Mesendoderm (in vitro differentiated cells): ENCODE data around the gene ADAMTS16.

Experiments
- DNase-seq: peaks from one replicate; pipeline ENCODE4 v3.0.0; 2013
- H2AK5ac ChIP-seq: 2 replicates; pipeline ENCODE4 v1.6.1; 2013; ENCODE audit warnings: low read length, inconsistent platforms
- H2BK120ac ChIP-seq: 2 replicates; pipeline ENCODE4 v1.6.1; 2013; ENCODE audit warnings: low read depth, mild to moderate bottlenecking, low read length, moderate library complexity, mixed read lengths
- H2BK15ac ChIP-seq: replicated peaks from 2 replicates; pipeline ENCODE4 v1.6.1; 2013; ENCODE audit warnings: low read depth, mild to moderate bottlenecking, moderate library complexity
- H2BK5ac ChIP-seq: 2 replicates; pipeline ENCODE4 v1.6.1; 2013; ENCODE audit warnings: low read length, inconsistent platforms
- H3K18ac ChIP-seq: 2 replicates; pipeline ENCODE4 v1.6.1; 2013; ENCODE audit warnings: mild to moderate bottlenecking, low read length, mixed read lengths
- H3K23ac ChIP-seq: one replicate; pipeline ENCODE4 v1.6.1; 2013; ENCODE audit warnings: low read length
- H3K27ac ChIP-seq: 2 replicates; pipeline ENCODE4 v1.5.1; 2013; ENCODE audit warnings: low read depth, mild to moderate bottlenecking, inconsistent platforms, low read length, moderate library complexity
- H3K27me3 ChIP-seq: 2 replicates; pipeline ENCODE4 v1.6.1; 2013; ENCODE audit warnings: low read length, control low read depth, mild to moderate bottlenecking, inconsistent platforms; ENCODE audit not compliant: insufficient read depth, poor library complexity
- H3K36me3 ChIP-seq: 2 replicates; pipeline ENCODE4 v1.6.1; 2013; ENCODE audit warnings: low read length, inconsistent platforms; ENCODE audit not compliant: control insufficient read depth, insufficient read depth
- H3K4ac ChIP-seq: one replicate; pipeline ENCODE4 v1.6.1; 2013; ENCODE audit warnings: low read depth, mild to moderate bottlenecking, low read length, moderate library complexity
- H3K4me1 ChIP-seq: 2 replicates; pipeline ENCODE4 v1.6.1; 2013; ENCODE audit warnings: low read depth, low read length, inconsistent platforms; ENCODE audit not compliant: control insufficient read depth
- H3K4me2 ChIP-seq: 2 replicates; pipeline ENCODE4 v1.6.1; 2013; ENCODE audit warnings: low read length
- H3K4me3 ChIP-seq: 2 replicates; pipeline ENCODE4 v1.5.1; 2013; ENCODE audit warnings: mild to moderate bottlenecking, low read length
- H3K56ac ChIP-seq: one replicate; pipeline ENCODE4 v1.6.1; 2013; ENCODE audit warnings: low read length
- H3K79me1 ChIP-seq: 2 replicates; pipeline ENCODE4 v1.6.1; 2013; ENCODE audit warnings: low read length, inconsistent platforms
- H3K79me2 ChIP-seq: 2 replicates; pipeline ENCODE4 v1.6.1; 2013; ENCODE audit warnings: mild to moderate bottlenecking, low read length; ENCODE audit not compliant: control insufficient read depth, insufficient read depth
- H3K9ac ChIP-seq: 2 replicates; pipeline ENCODE4 v1.6.1; 2013; ENCODE audit warnings: low read length, inconsistent platforms
- H4K5ac ChIP-seq: one replicate; pipeline ENCODE4 v1.6.1; 2013; ENCODE audit warnings: low read length
- H4K8ac ChIP-seq: one replicate; pipeline ENCODE4 v1.6.1; 2013; ENCODE audit warnings: low read depth, mild to moderate bottlenecking, control low read depth, low read length, moderate library complexity
- WGBS: extraction: QIAGEN DNeasy Blood & Tissue Kit; methylation state at CpG from one replicate; pipeline ENCODE4 v1.1.7; 2013; ENCODE audit warnings: low lambda C conversion rate, missing lambda C conversion rate; ENCODE audit not compliant: insufficient coverage; ENCODE audit errors: extremely low coverage; 5-methylcytosine and 5-hydroxymethylcytosine counted together

Gene ADAMTS16

GRCh38 chr5:5340206-5340729 lies 200.1 kb downstream of the ADAMTS16 start:
- no peak overlapping the region for H2BK15ac ChIP-seq
- H3K18ac ChIP-seq = peak overlapping the region; percentile 81
- no peaks in the 10 kb centered on the region for H3K27me3 ChIP-seq
- peak overlapping the region; percentile 24 for H3K27ac ChIP-seq
- no peaks in the 10 kb centered on the region for H3K79me1 ChIP-seq
- H3K23ac ChIP-seq = no peak overlapping the region
- H3K4me3 ChIP-seq = no peak overlapping the region
- H3K9ac ChIP-seq = no peak overlapping the region
- no peak overlapping the region for H2BK120ac ChIP-seq
- WGBS = no CpG with 5 or more reads among the region's 15 CpGs
- H3K56ac ChIP-seq = peak overlapping the region; percentile 45
- no peak overlapping the region for H2AK5ac ChIP-seq
- H3K4me1 ChIP-seq = peaks cover 3% of the 10 kb centered on the region
- H4K8ac ChIP-seq = no peak overlapping the region
- no peak overlapping the region for H4K5ac ChIP-seq
- peak; percentile 97 for DNase-seq
- no peaks in the 10 kb centered on the region for H3K79me2 ChIP-seq
- H3K4ac ChIP-seq = no peak overlapping the region
- H3K36me3 ChIP-seq = no peaks in the 10 kb centered on the region
- H2BK5ac ChIP-seq = no peak overlapping the region
- no peak overlapping the region for H3K4me2 ChIP-seq

GRCh38 chr5:5341531-5342292 lies 201.6 kb downstream of the ADAMTS16 start:
- no peak overlapping the region for H3K4ac ChIP-seq

GRCh38 chr5:5342784-5343183 lies 202.7 kb downstream of the ADAMTS16 start:
- Histone ChIP-seq H3K27ac (no peak overlapping the region), H2BK15ac (no peak overlapping the region), H3K4me1 (peaks cover 3% of the 10 kb centered on the region), H2BK5ac (no peak overlapping the region), H3K36me3 (no peaks in the 10 kb centered on the region), H3K4me2 (no peak overlapping the region), H3K27me3 (no peaks in the 10 kb centered on the region), H3K18ac (no peak overlapping the region), H2AK5ac (no peak overlapping the region), H3K9ac (no peak overlapping the region), H3K56ac (no peak overlapping the region), H3K23ac (no peak overlapping the region), H3K79me2 (no peaks in the 10 kb centered on the region), H4K5ac (no peak overlapping the region), H3K79me1 (no peaks in the 10 kb centered on the region), H4K8ac (no peak overlapping the region), H2BK120ac (no peak overlapping the region), H3K4ac (no peak overlapping the region), H3K4me3 (no peak overlapping the region)
- DNase-seq = no peak

More at GRCh38 chr5:5341531-5342292, 201.6 kb downstream of the ADAMTS16 start:
- H3K27ac ChIP-seq = no peak overlapping the region
- no peak overlapping the region for H2BK5ac ChIP-seq
- H3K79me1 ChIP-seq = no peaks in the 10 kb centered on the region
- no peak overlapping the region for H2BK120ac ChIP-seq
- no peak overlapping the region for H3K18ac ChIP-seq
- no peaks in the 10 kb centered on the region for H3K27me3 ChIP-seq
- no peak overlapping the region for H3K9ac ChIP-seq
- H2AK5ac ChIP-seq = no peak overlapping the region
- no peak overlapping the region for H3K4me2 ChIP-seq
- H3K36me3 ChIP-seq = no peaks in the 10 kb centered on the region
- DNase-seq = no peak
- no peak overlapping the region for H2BK15ac ChIP-seq
- H3K4me1 ChIP-seq = peaks cover 3% of the 10 kb centered on the region
- no peak overlapping the region for H3K56ac ChIP-seq
- no CpG with 5 or more reads among the region's 10 CpGs for WGBS
- H3K79me2 ChIP-seq = no peaks in the 10 kb centered on the region
- no peak overlapping the region for H3K4me3 ChIP-seq
- no peak overlapping the region for H4K8ac ChIP-seq
- no peak overlapping the region for H3K23ac ChIP-seq
- H4K5ac ChIP-seq = no peak overlapping the region

- H3K4me3 ChIP-seq = no peak overlapping the region
- DNase-seq = no peak
- H3K27ac ChIP-seq = no peak overlapping the region
These were observed 203.4 kb downstream of the ADAMTS16 start for GRCh38 chr5:5343568-5343967.

GRCh38 chr5:5344051-5344571 lies 204.0 kb downstream of the ADAMTS16 start:
- Histone ChIP-seq H2BK5ac (no peak overlapping the region), H3K79me2 (no peaks in the 10 kb centered on the region)
- no CpG with 5 or more reads among the region's 4 CpGs for WGBS

More at GRCh38 chr5:5343568-5343967, 203.4 kb downstream of the ADAMTS16 start:
- Histone ChIP-seq H2BK15ac (no peak overlapping the region), H2AK5ac (no peak overlapping the region), H3K27me3 (no peaks in the 10 kb centered on the region), H2BK120ac (no peak overlapping the region), H3K4me1 (peaks cover 3% of the 10 kb centered on the region), H4K8ac (no peak overlapping the region), H3K23ac (no peak overlapping the region), H3K4me2 (no peak overlapping the region), H3K79me2 (no peaks in the 10 kb centered on the region), H3K36me3 (no peaks in the 10 kb centered on the region), H3K9ac (no peak overlapping the region), H3K4ac (no peak overlapping the region), H3K79me1 (no peaks in the 10 kb centered on the region), H2BK5ac (no peak overlapping the region), H3K18ac (no peak overlapping the region), H3K56ac (no peak overlapping the region), H4K5ac (no peak overlapping the region)
- no CpG with 5 or more reads among the region's 6 CpGs for WGBS

More at GRCh38 chr5:5344051-5344571, 204.0 kb downstream of the ADAMTS16 start:
- DNase-seq = no peak
- Histone ChIP-seq H3K4me1 (peaks cover 3% of the 10 kb centered on the region), H3K9ac (no peak overlapping the region), H3K27ac (no peak overlapping the region), H3K23ac (no peak overlapping the region), H3K27me3 (no peaks in the 10 kb centered on the region), H3K36me3 (no peaks in the 10 kb centered on the region), H3K79me1 (no peaks in the 10 kb centered on the region), H4K5ac (no peak overlapping the region), H3K56ac (no peak overlapping the region), H3K4ac (no peak overlapping the region), H4K8ac (no peak overlapping the region), H3K18ac (no peak overlapping the region), H2BK120ac (no peak overlapping the region), H3K4me3 (no peak overlapping the region), H3K4me2 (no peak overlapping the region), H2BK15ac (no peak overlapping the region), H2AK5ac (no peak overlapping the region)
